Upper lobe of right lung (tissue), 1 donor: Measurements from ENCODE around the gene ARHGAP5. TPM values are rescaled to one million over a fixed set of nuclear protein-coding genes. Genes with fewer than 3 reads are reported as not detected.

Experiments
- ATAC-seq: fragments of 200-7000 bp; cut with Tn5 transposase; one replicate; pipeline ENCODE4 v1.9.1; 2020; ENCODE audit warnings: mild to moderate bottlenecking, moderate library complexity
- DNase-seq: peaks from one replicate; pipeline ENCODE4 v3.0.0-alpha.2; 2020
- H3K27ac ChIP-seq: fragments of 200-600 bp; one replicate; pipeline ENCODE4 v1.8.0; 2022
- H3K27me3 ChIP-seq: fragments of 200-600 bp; one replicate; pipeline ENCODE4 v1.8.0; 2022; ENCODE audit warnings: mild to moderate bottlenecking
- H3K36me3 ChIP-seq: fragments of 200-600 bp; one replicate; pipeline ENCODE4 v1.8.0; 2022
- H3K4me1 ChIP-seq: fragments of 200-600 bp; one replicate; pipeline ENCODE4 v1.8.0; 2022
- H3K4me3 ChIP-seq: fragments of 200-600 bp; one replicate; pipeline ENCODE4 v1.8.0; 2022; ENCODE audit warnings: mild to moderate bottlenecking
- H3K9me3 ChIP-seq: fragments of 200-600 bp; one replicate; pipeline ENCODE4 v1.8.0; 2022
- CTCF ChIP-seq: fragments of 200-600 bp; IDR thresholded peaks from one replicate; pipeline ENCODE4 v1.8.0; 2022; ENCODE audit warnings: antibody characterized with exemption
- intact Hi-C: fragments of 100-400 bp; cut with DNase I; formaldehyde crosslinking; loops from one replicate; pipeline ENCODE4 v1.11.0; 2022
- total RNA-seq: library from RNA; stranded (reverse); fragmentation: NEBNext Ultra II Directional; extraction: Animal tissue kit (Norgen Biotek cat#: 25700); gene quantifications from one replicate; pipeline ENCODE4 v1.2.1, GENCODE V29; 2021
- donor health status: DM: no; HTN: yes; CAD: no; lungs with severe emphysema.

The ARHGAP5 gene
- total RNA-seq, 1 donor from 2014 or later: 111 TPM

- Histone ChIP-seq H3K27me3 (no peaks in the 10 kb centered on the region), H3K9me3 (no peaks in the 10 kb centered on the region), H3K36me3 (no peaks in the 10 kb centered on the region), H3K27ac (no peak overlapping the region), H3K4me3 (no peak overlapping the region), H3K4me1 (no peaks in the 10 kb centered on the region)
- ATAC-seq (no peak), DNase-seq (no peak)
- TF ChIP-seq CTCF: no peak
- intact Hi-C loops: no loop called here
Observed at GRCh38 chr14:32186248-32186647, 109.1 kb downstream of the ARHGAP5 start.

GRCh38 chr14:32189811-32190210, 112.7 kb downstream of the ARHGAP5 start:
- TF ChIP-seq CTCF: no peak
- DNase-seq: no peak
- no peak overlapping the region for H3K4me3 ChIP-seq
- H3K4me1 ChIP-seq: no peaks in the 10 kb centered on the region
- intact Hi-C loops: no loop called here
- no peaks in the 10 kb centered on the region for H3K27me3 ChIP-seq
- no peaks in the 10 kb centered on the region for H3K9me3 ChIP-seq
- ATAC-seq: no peak
- no peaks in the 10 kb centered on the region for H3K36me3 ChIP-seq
- no peak overlapping the region for H3K27ac ChIP-seq

- DNase-seq: no peak
- Histone ChIP-seq H3K4me3 (no peak overlapping the region), H3K4me1 (no peaks in the 10 kb centered on the region), H3K36me3 (no peaks in the 10 kb centered on the region), H3K9me3 (no peaks in the 10 kb centered on the region), H3K27me3 (no peaks in the 10 kb centered on the region), H3K27ac (no peak overlapping the region)
- ATAC-seq: no peak
- intact Hi-C loops: no loop called here
- TF ChIP-seq CTCF: no peak
Observed at GRCh38 chr14:32190673-32191072, 113.6 kb downstream of the ARHGAP5 start.

- H3K4me1 ChIP-seq: no peaks in the 10 kb centered on the region
- H3K36me3 ChIP-seq: no peaks in the 10 kb centered on the region
- TF ChIP-seq CTCF: no peak
- DNase-seq: no peak
- no peak overlapping the region for H3K27ac ChIP-seq
- intact Hi-C loops: no loop called here
- no peaks in the 10 kb centered on the region for H3K27me3 ChIP-seq
- H3K9me3 ChIP-seq: no peaks in the 10 kb centered on the region
- no peak overlapping the region for H3K4me3 ChIP-seq
- no peak for ATAC-seq
Observed at GRCh38 chr14:32192712-32193373, 115.7 kb downstream of the ARHGAP5 start.

GRCh38 chr14:32193532-32193931, 116.4 kb downstream of the ARHGAP5 start:
- intact Hi-C loops: no loop called here
- no peaks in the 10 kb centered on the region for H3K27me3 ChIP-seq
- no peaks in the 10 kb centered on the region for H3K4me1 ChIP-seq
- no peaks in the 10 kb centered on the region for H3K36me3 ChIP-seq
- DNase-seq: no peak
- no peak for TF ChIP-seq CTCF
- no peaks in the 10 kb centered on the region for H3K9me3 ChIP-seq
- no peak overlapping the region for H3K27ac ChIP-seq
- no peak for ATAC-seq
- no peak overlapping the region for H3K4me3 ChIP-seq

- no peaks in the 10 kb centered on the region for H3K9me3 ChIP-seq
- ATAC-seq (no peak), DNase-seq (no peak)
- H3K27ac ChIP-seq: no peak overlapping the region
- no peak for TF ChIP-seq CTCF
- no peaks in the 10 kb centered on the region for H3K36me3 ChIP-seq
- no peaks in the 10 kb centered on the region for H3K27me3 ChIP-seq
- no peaks in the 10 kb centered on the region for H3K4me1 ChIP-seq
- intact Hi-C loops: no loop called here
- no peak overlapping the region for H3K4me3 ChIP-seq
Observed at GRCh38 chr14:32195636-32196035, 118.5 kb downstream of the ARHGAP5 start.
